HCT116 (cell line): Measurements from ENCODE around the gene SLC28A3. TPM values are rescaled to one million over a fixed set of nuclear protein-coding genes. Genes with fewer than 3 reads are reported as not detected.

Experiments used
- ATAC-seq: fragments of 200-7000 bp; cut with Tn5 transposase; 2 replicates; pipeline ENCODE4 v1.9.1; 2020; ENCODE audit warnings: mild to moderate bottlenecking, moderate library complexity
- BruUV-seq: library from RNA; stranded (reverse); fragments of 400-500 nt; replicated peaks from 2 replicates; lab custom pipeline; 2021; lab: Mats Ljungman, UMichigan
- CTCF ChIA-PET: fragments of 300-600 bp; sonication (Branson Sonifier 250); formaldehyde crosslinking; loops from one replicate; lab custom pipeline; 2021; ENCODE audit warnings: antibody characterized with exemption; lab: Charles Lee
- POLR2A ChIA-PET: fragments of 300-600, 350-600 bp; sonication (Branson Sonifier 250); formaldehyde crosslinking; loops from one replicate; lab custom pipeline; 2021; ENCODE audit warnings: antibody characterized with exemption; lab: Charles Lee
- RAD21 ChIA-PET, 2 experiments: fragments of 300-600 bp; sonication (Branson Sonifier 250); formaldehyde crosslinking; loops; one replicate each; lab custom pipeline; 2023; ENCODE audit warnings: low total read pairs in 2 of 2; ENCODE audit not compliant: uncharacterized antibody in 2 of 2, unreplicated experiment in 2 of 2, low non-redundant PET in 1 of 2; lab: Charles Lee
- DNase-seq: peaks from one replicate; pipeline ENCODE4 v3.0.0-alpha.2; 2010; ENCODE audit warnings: low read depth, low spot score
- H2AFZ ChIP-seq: fragments of 200-600 bp; shearing (Covaris generic), sonication (generic); 2 replicates; pipeline ENCODE4 v1.6.1; 2017; ENCODE audit warnings: low read depth, mixed run types, mixed read lengths, antibody characterized with exemption, low read length; ENCODE audit not compliant: poor library complexity, severe bottlenecking
- H3K27ac ChIP-seq: 2 replicates; pipeline ENCODE4 v1.5.1; 2012; ENCODE audit warnings: low read depth, low read length
- H3K27me3 ChIP-seq: fragments of 200-600 bp; sonication (generic); 2 replicates; pipeline ENCODE4 v1.6.1; 2016; ENCODE audit warnings: mixed run types, low read length, mixed read lengths; ENCODE audit not compliant: insufficient read depth
- H3K36me3 ChIP-seq, 2 experiments: fragments of 200-500 bp in 1 of 2; fragments of 200-600 bp in 1 of 2; sonication (Bioruptor generic) in 1 of 2; sonication (generic) in 1 of 2; 2 replicates each; pipeline versions ENCODE4 v1.5.1 to v1.6.1; 2014 to 2016; ENCODE audit warnings: low read length in 2 of 2, inconsistent platforms in 1 of 2, mixed read lengths in 1 of 2, mixed run types in 1 of 2; ENCODE audit not compliant: insufficient read depth in 2 of 2, control insufficient read depth in 1 of 2
- H3K4me1 ChIP-seq, 2 experiments: fragments of 200-600 bp in 1 of 2; sonication (generic) in 1 of 2; 2 replicates each; pipeline versions ENCODE4 v1.5.1 to v1.6.1; 2012 to 2017; ENCODE audit warnings: low read length in 2 of 2, inconsistent platforms in 1 of 2, mild to moderate bottlenecking in 1 of 2, mixed read lengths in 1 of 2, mixed run types in 1 of 2, moderate library complexity in 1 of 2; ENCODE audit not compliant: insufficient read depth in 2 of 2, control insufficient read depth in 1 of 2
- H3K4me2 ChIP-seq: fragments of 200-600 bp; sonication (generic); 2 replicates; pipeline ENCODE4 v1.6.1; 2017; ENCODE audit warnings: mixed run types, low read length, mixed read lengths
- H3K4me3 ChIP-seq, 2 experiments: fragments of 200-600 bp in 1 of 2; sonication (generic) in 1 of 2; replicated peaks in 1 of 2; 2 replicates each; pipeline ENCODE4 v1.5.1; 2011 to 2016; ENCODE audit warnings: low read length in 2 of 2, control low read depth in 1 of 2, low read depth in 1 of 2, mild to moderate bottlenecking in 1 of 2, mixed read lengths in 1 of 2, mixed run types in 1 of 2
- H3K79me2 ChIP-seq: fragments of 200-600 bp; sonication (generic); 2 replicates; pipeline ENCODE4 v1.6.1; 2017; ENCODE audit warnings: mild to moderate bottlenecking, mixed run types, low read length, moderate library complexity, mixed read lengths; ENCODE audit not compliant: insufficient read depth
- H3K9ac ChIP-seq: fragments of 200-600 bp; sonication (generic); 2 replicates; pipeline ENCODE4 v1.6.1; 2016; ENCODE audit warnings: low read length, mixed read lengths
- H3K9me2 ChIP-seq: fragments of 200-600 bp; sonication (generic), shearing (Covaris generic); 2 replicates; pipeline ENCODE4 v1.6.1; 2017; ENCODE audit warnings: mixed run types, mild to moderate bottlenecking, moderate library complexity; ENCODE audit not compliant: insufficient read depth
- H3K9me3 ChIP-seq, 2 experiments: fragments of 200-500 bp in 1 of 2; fragments of 200-600 bp in 1 of 2; sonication (Bioruptor generic) in 1 of 2; sonication (generic) in 1 of 2; 2 replicates each; pipeline ENCODE4 v1.6.1; 2014 to 2017; ENCODE audit warnings: low read length in 2 of 2, mixed read lengths in 2 of 2, inconsistent platforms in 1 of 2, low read depth in 1 of 2, mild to moderate bottlenecking in 1 of 2, mixed run types in 1 of 2, moderate library complexity in 1 of 2; ENCODE audit not compliant: control insufficient read depth in 1 of 2, insufficient read depth in 1 of 2
- H4K20me1 ChIP-seq: fragments of 200-600 bp; sonication (generic), shearing (Covaris generic); 2 replicates; pipeline ENCODE4 v1.6.1; 2017; ENCODE audit warnings: mixed run types, mild to moderate bottlenecking, moderate library complexity; ENCODE audit not compliant: insufficient read depth
- CBX3 ChIP-seq: IDR thresholded peaks from 2 replicates; pipeline ENCODE4 v1.6.1; 2012; ENCODE audit warnings: low read depth
- ELF1 ChIP-seq: IDR thresholded peaks from 2 replicates; pipeline ENCODE4 v1.6.1; 2012; ENCODE audit warnings: low read depth, borderline replicate concordance
- EZH2 ChIP-seq: fragments of 200-600 bp; sonication (generic); IDR thresholded peaks from 2 replicates; pipeline ENCODE4 v1.6.1; 2017; ENCODE audit warnings: antibody characterized with exemption, mixed run types
- EZH2phosphoT487 ChIP-seq: fragments of 200-600 bp; IDR thresholded peaks from 2 replicates; pipeline ENCODE4 v1.6.1; 2018; ENCODE audit warnings: antibody characterized with exemption, borderline replicate concordance
- FOSL1 ChIP-seq: IDR thresholded peaks from 2 replicates; pipeline ENCODE4 v1.6.1; 2012; ENCODE audit warnings: low read depth
- JUND ChIP-seq: IDR thresholded peaks from 2 replicates; pipeline ENCODE4 v1.6.1; 2012
- POLR2AphosphoS5 ChIP-seq: IDR thresholded peaks from 2 replicates; pipeline ENCODE4 v1.6.1; 2011; ENCODE audit warnings: mild to moderate bottlenecking, low read depth, low read length, moderate library complexity
- RAD21 ChIP-seq: IDR thresholded peaks from 2 replicates; pipeline ENCODE4 v1.6.1; 2012; ENCODE audit warnings: low read depth, mild to moderate bottlenecking
- SP1 ChIP-seq: IDR thresholded peaks from 2 replicates; pipeline ENCODE4 v1.6.1; 2012; ENCODE audit warnings: low read depth
- SRF ChIP-seq: IDR thresholded peaks from 2 replicates; pipeline ENCODE4 v1.6.1; 2012; ENCODE audit warnings: low read depth
- ZFX ChIP-seq: fragments of 450-650 bp; IDR thresholded peaks from 2 replicates; pipeline ENCODE4 v1.6.1; 2017
- ZNF274 ChIP-seq: fragments of 200-500 bp; sonication (Bioruptor generic); IDR thresholded peaks from 2 replicates; pipeline ENCODE4 v1.6.1; 2014; ENCODE audit warnings: mild to moderate bottlenecking, low read depth, low read length, inconsistent platforms
- intact Hi-C: fragments of 100-400 bp; cut with micrococcal nuclease; formaldehyde crosslinking; loops from 2 replicates; pipeline ENCODE4 v1.10.0; 2022
- total RNA-seq: library from RNA; stranded (reverse); gene quantifications from one replicate; pipeline ENCODE4 v1.2.1, GENCODE V29; 2021; ENCODE audit not compliant: unreplicated experiment
- TF ChIP-seq, protein P1 (sequence below): IDR thresholded peaks from 2 replicates; pipeline ENCODE4 v1.6.1; 2012
- TF ChIP-seq, protein P2 (sequence below), 3 experiments: fragments of 200-600 bp in 1 of 3; sonication (generic) in 1 of 3; IDR thresholded peaks in 2 of 3; conservative IDR thresholded peaks in 1 of 3; 2 replicates each; pipeline ENCODE4 v1.5.1; 2012 to 2017; ENCODE audit warnings: low read depth in 2 of 3, low read length in 2 of 3, antibody characterized with exemption in 1 of 3, borderline replicate concordance in 1 of 3, control low read depth in 1 of 3, mild to moderate bottlenecking in 1 of 3, mixed read lengths in 1 of 3, mixed run types in 1 of 3, moderate library complexity in 1 of 3; ENCODE audit not compliant: insufficient read depth in 1 of 3

Gene SLC28A3
- total RNA-seq, 1 experiment from 2014 or later, result not detected

DNA sequence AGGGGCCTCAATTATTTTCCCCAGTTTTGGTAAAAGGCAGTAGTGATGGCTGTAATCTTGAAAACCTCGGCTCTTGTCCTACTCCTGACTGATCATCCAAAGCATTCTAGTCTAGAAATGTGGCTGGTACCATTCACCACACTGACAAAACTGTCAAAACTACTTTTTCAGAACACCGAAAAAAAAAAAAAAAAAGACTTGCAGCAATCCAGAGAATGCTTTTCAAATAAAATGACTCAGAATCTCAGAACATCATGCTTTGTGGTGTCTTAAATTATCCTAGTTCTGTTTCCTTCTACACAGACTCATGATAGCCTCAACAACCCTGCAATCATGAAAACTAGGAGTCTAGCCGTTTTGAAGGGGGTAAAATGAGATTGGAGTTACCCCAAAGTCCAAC lies 13.4 kb downstream of the SLC28A3 start:
- H3K9ac ChIP-seq, result no peak overlapping the region
- no TSS peak for BruUV-seq
- no peak overlapping the region for H3K27ac ChIP-seq
- no peak overlapping the region for H2AFZ ChIP-seq
- no peaks in the 10 kb centered on the region for H3K79me2 ChIP-seq
- H3K9me2 ChIP-seq, result no peaks in the 10 kb centered on the region
- H3K4me2 ChIP-seq, result no peak overlapping the region
- POLR2A ChIA-PET, result no interaction called here
- DNase-seq (no peak), ATAC-seq (no peak)
- H3K27me3 ChIP-seq, result no peaks in the 10 kb centered on the region
- RAD21 ChIA-PET, result no interaction called here
- H3K4me1 ChIP-seq, result peaks cover 0 to 10% of the 10 kb centered on the region in 2 experiments; a peak in 2 of 4 replicates
- no peaks in the 10 kb centered on the region for H4K20me1 ChIP-seq
- H3K36me3 ChIP-seq, result no peaks in the 10 kb centered on the region
- no peak overlapping the region for H3K4me3 ChIP-seq
- CTCF ChIA-PET, result no interaction called here
- intact Hi-C loops, result no loop called here
- TF ChIP-seq ELF1, result no peak
- TF ChIP-seq FOSL1, result no peak
- no peak for TF ChIP-seq EZH2phosphoT487
- no peak for TF ChIP-seq EZH2
- no peak for TF ChIP-seq RAD21
- no peak for TF ChIP-seq POLR2AphosphoS5
- no peak for TF ChIP-seq JUND
- no peak for TF ChIP-seq SRF
- TF ChIP-seq ZNF274, result no peak
- TF ChIP-seq ZFX, result no peak
- no peaks in the 10 kb centered on the region; a peak in 2 of 4 replicates for H3K9me3 ChIP-seq

DNA sequence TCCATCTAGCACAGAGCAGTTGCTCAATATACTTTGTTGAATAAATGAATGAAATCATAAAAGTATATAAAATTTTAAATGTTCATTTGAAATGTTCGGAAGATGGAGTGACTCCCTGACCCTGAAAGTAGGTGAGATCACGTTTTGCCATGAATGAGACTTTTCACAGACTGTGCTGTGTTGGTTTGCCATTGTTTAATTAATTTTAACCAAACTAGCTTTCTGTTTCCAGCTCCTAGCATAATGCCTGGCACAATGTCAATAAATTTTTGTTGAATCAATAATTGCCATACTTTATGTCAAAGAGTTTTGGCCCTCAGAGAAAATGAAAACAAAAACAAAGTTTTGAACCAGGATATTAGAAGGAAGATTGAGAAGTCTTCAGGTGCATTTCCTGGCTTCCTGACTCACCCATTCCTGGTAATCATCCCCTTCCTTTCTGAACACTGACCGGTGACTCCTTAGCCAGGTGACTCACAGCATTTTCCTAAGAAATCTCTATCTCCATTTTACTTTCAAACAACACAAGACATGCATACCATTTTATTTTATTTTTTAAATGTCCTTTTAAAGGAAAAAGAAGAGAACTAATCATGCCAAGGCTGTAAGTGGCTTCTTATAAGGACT lies 15.1 kb downstream of the SLC28A3 start:
- intact Hi-C loops, result no loop called here
- Histone ChIP-seq H3K4me2 (peak overlapping the region; percentile 38; the same call in 1 of the 2 replicates), H3K36me3 (no peaks in the 10 kb centered on the region), H3K9ac (no peak overlapping the region), H3K79me2 (no peaks in the 10 kb centered on the region), H3K27ac (no peak overlapping the region), H4K20me1 (no peaks in the 10 kb centered on the region), H3K4me1 (peaks cover 0 to 10% of the 10 kb centered on the region in 2 experiments; a peak in 2 of 4 replicates), H3K9me2 (no peaks in the 10 kb centered on the region), H3K27me3 (no peaks in the 10 kb centered on the region), H3K4me3 (no peak overlapping the region), H2AFZ (peak overlapping the region; percentile 80), H3K9me3 (no peaks in the 10 kb centered on the region; a peak in 2 of 4 replicates)
- BruUV-seq, result no TSS peak
- TF ChIP-seq, protein P1, sequence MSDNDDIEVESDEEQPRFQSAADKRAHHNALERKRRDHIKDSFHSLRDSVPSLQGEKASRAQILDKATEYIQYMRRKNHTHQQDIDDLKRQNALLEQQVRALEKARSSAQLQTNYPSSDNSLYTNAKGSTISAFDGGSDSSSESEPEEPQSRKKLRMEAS, result no peak
- TF ChIP-seq FOSL1 (peak; percentile 65), CBX3 (0 out of 2 replicates have a peak, but pooled peaks have one; percentile 51), SP1 (peak; percentile 35; the same call in 1 of the 2 replicates), JUND (peak; percentile 54), SRF (no peak)
- TF ChIP-seq, protein P2, sequence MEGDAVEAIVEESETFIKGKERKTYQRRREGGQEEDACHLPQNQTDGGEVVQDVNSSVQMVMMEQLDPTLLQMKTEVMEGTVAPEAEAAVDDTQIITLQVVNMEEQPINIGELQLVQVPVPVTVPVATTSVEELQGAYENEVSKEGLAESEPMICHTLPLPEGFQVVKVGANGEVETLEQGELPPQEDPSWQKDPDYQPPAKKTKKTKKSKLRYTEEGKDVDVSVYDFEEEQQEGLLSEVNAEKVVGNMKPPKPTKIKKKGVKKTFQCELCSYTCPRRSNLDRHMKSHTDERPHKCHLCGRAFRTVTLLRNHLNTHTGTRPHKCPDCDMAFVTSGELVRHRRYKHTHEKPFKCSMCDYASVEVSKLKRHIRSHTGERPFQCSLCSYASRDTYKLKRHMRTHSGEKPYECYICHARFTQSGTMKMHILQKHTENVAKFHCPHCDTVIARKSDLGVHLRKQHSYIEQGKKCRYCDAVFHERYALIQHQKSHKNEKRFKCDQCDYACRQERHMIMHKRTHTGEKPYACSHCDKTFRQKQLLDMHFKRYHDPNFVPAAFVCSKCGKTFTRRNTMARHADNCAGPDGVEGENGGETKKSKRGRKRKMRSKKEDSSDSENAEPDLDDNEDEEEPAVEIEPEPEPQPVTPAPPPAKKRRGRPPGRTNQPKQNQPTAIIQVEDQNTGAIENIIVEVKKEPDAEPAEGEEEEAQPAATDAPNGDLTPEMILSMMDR (IDR thresholded peaks at IDR 0.05 in 2 of 3, conservative IDR thresholded peaks at IDR 0.05 in 1 of 3; ENCODE audit: borderline replicate concordance in 1 of 3, insufficient read depth in 1 of 3, low read depth in 2 of 3, low read length in 2 of 3), result no peak
- ATAC-seq (peak; percentile 54; the same call in 1 of the 2 replicates), DNase-seq (peak; percentile 15)
- ChIA-PET RAD21 (no interaction called here), CTCF (interaction anchor here (1.1 to 1.6 kb wide), 3 partner anchors 10 to 72 kb away, joined by 3 to 4 read pairs (median 4); no protein-coding TSS in a partner anchor), POLR2A (no interaction called here)
